Measurements from ENCODE around the gene STK17A. TPM values are rescaled to one million over a fixed set of nuclear protein-coding genes. Genes with fewer than 3 reads are reported as not detected.

Gene STK17A
- total RNA-seq, 1 experiment from 2014 or later: 7.1 TPM

DNA sequence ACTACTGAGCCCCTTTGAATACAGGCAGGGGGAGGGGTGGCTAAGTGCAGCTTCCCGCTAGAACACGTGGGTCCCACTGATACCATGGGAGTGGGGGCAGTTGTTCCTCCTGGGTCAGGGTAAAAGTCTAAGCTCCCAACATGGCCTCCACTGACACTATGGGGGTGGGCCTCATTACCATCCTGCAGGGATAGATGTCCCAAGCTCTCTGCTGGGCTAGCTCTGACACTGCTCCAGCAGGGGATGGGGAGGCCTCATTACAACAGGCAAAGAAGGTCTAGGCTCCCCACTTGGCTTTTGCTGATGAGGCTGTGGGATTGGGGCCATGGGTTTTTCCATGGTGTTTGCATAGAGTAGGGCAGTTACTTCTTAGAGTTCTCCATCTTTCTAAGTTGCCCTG is 51.5 kb downstream of the STK17A start:
- no peak for DNase-seq (ENCODE audit: low spot score)

DNA sequence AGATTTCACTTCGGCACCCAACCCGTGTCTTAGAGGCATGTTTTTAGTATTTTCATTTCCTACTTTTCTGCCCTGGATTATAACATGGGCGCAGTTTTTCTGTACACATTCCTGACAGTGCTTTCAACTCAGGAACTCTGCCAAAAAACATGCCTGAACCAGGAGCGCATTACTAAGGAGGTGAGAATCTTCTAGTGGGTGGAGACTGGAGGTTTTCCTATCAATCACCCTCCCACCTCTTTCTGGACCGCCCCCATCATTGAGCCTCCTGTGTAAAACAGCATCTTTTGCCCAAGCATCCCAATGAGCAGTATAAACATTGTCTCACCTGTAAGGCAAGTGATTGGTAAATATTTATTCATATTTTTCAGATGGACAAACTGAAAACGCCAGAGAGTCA is 53.2 kb downstream of the STK17A start:
- DNase-seq (ENCODE audit: low spot score): no peak

- no peak for DNase-seq (ENCODE audit: low spot score)
Measured at GRCh38 chr7:43637114-43637806, 54.4 kb downstream of the STK17A start.

GRCh38 chr7:43639858-43640491 is 57.1 kb downstream of the STK17A start:
- peak; percentile 64 for DNase-seq (ENCODE audit: low spot score)

DNA sequence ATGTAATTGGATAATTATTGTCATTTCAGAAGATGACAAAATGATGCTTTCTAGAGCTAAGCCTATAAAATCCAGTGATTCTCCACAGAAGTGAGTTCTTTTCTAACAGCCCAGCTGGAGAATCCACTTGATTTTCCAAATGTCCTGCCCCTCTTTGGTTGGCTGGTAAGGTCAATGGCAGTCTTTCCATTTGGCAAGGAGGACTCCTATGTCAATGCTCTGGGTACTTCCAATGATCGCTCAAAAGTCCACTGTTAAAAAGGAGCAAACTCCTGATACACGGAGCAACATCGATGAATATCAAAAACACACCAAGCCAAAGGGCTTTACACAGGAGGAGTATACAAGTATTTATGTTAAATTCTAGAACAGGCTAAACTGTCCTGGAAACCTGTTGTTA is 57.8 kb downstream of the STK17A start:
- DNase-seq (ENCODE audit: low spot score): no peak

- DNase-seq (ENCODE audit: low spot score): no peak
Measured at GRCh38 chr7:43642897-43643630, 60.2 kb downstream of the STK17A start.

DNA sequence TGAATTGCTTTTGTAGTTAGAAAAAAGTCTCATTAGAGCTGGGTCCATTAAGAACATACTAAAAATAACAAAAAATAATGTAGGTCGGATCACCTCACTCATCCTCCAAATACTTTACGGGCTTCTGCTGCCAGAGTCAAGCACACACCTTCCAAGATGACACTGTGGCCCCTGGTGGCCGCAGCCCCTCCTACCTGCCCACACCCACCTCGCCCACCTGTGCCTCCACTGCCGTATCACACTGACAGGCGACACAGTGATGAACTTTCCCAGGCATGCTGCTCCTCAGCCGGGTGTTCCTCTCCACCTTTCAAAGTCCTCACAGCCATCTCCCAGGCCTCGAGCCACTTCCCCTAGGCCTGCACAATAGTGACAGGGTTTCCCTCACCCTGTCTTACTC is 60.9 kb downstream of the STK17A start:
- no peak for DNase-seq (ENCODE audit: low spot score)

- no peak for DNase-seq (ENCODE audit: low spot score)
Measured at GRCh38 chr7:43645699-43646226, 62.9 kb downstream of the STK17A start.

DNA sequence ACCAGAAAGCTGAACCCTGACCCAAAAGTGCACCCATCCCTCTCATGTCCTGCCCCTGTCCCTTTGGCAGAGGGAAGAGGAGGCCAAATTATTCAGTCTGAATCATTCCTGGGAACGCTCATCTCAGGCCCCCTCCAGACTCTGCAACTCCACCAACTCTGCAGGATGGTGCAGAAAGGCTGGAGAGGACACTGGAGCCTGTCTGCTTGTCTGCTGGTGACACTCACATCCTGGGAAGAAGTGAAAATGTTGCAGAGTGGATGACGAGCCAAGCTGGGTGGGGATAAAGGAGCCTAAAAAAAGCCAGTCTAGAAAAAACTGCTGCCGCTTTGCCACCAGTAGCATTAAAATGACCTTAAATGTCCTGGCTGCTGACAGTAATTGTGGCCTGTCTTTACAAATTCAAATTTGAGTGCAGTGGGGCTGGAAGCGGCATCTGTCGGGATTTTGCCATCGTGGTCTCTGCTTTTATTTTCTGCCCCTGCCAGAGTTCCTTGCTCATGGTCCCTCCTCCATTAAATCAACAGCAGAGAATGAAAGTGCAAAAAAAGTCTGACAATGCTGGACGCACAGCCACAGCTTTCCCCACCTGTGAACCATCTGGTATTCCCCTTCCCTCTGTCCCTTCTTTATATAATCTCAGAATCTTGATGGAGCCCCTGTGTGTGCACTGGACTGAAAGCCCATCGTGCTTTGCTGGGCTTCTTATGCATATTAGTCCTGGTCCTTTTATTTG is 63.9 kb downstream of the STK17A start:
- DNase-seq (ENCODE audit: low spot score): no peak

DNA sequence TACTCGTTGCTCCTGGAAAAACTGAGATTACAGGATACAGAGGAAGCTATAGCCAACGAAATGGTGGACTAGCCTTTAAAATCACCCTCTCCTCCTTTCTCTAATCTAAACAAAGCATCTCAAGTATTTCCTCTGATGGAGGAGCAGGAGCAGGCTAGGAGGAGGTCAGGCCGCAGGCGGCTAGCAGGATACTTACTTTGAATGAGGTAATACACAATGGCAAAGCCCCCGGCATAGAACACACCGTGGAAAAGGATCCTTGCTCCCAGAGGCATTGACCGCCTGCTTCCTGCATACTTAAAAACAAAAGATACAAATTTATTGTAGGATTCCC is 64.4 kb downstream of the STK17A start:
- no peak for DNase-seq (ENCODE audit: low spot score)

- DNase-seq (ENCODE audit: low spot score): peak; percentile 94
Measured at GRCh38 chr7:43647673-43648472, 65.0 kb downstream of the STK17A start.

DNA sequence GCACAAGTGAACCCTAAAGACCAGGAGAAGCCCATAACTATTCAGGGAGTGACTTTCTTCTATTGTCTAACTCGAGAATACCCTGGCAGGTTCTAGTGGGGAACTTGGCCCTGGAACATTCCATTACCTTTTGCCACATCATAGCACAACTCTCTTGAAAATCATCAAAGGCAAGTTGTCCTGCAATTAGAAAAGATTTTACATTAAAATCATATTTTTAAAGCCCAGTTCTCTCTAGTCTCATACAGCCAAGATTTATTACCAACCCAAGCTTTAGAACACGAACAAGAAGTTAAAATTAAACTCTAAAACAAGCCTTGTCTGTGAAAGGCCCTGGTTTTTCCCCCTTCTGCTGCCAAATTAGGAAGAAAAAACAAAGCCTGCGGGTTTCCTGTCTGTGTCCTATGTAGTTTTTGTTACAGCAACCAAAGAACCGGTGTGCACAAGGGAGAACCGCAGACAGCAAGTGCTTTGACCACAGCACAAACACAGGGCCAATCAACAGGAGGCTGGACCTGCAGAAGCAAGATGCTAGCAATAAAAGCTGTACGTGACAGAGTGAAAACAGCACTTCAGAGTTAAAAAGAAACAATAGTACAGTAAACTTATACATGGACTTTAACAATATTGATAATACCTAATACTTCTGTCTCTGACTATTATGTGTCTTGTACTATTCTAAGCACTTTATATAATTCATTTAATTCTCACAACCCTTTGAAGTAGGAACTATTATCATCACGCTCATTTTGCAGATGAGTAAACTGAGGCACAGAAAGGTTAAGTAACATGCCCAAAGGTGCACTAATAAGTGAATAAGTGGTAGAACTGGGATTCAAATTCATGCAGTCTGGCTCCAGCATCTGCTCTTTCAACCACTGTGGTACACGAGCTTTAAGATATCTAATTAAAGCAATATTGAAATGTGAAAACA is 65.8 kb downstream of the STK17A start:
- no peak for DNase-seq (ENCODE audit: low spot score)

GRCh38 chr7:43649755-43650274 is 66.9 kb downstream of the STK17A start:
- DNase-seq (ENCODE audit: low spot score): peak; percentile 46

- DNase-seq (ENCODE audit: low spot score): peak; percentile 44
Measured at GRCh38 chr7:43650457-43651052, 67.6 kb downstream of the STK17A start.

- no peak for DNase-seq (ENCODE audit: low spot score)
Measured at GRCh38 chr7:43652364-43652763, 69.5 kb downstream of the STK17A start.

DNA sequence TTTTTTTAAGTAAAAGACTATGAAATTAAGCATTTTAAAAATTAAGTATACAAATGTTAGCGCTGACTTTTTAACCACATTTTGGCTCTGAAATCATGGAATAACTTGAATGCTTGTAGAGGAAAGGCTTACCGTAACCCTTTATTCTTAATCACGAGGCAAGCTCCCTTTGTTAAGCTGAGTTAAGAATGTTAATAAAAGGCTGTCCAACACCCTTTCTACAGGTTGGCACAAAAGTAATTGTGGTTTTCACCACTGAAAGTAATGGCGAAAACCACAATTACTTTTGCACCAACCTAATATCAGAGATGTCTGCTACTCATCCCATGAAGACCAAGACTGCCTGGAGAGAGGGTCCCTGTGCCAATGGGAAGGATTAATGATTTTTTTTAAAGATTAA is 70.6 kb downstream of the STK17A start:
- no peak for DNase-seq (ENCODE audit: low spot score)

DNA sequence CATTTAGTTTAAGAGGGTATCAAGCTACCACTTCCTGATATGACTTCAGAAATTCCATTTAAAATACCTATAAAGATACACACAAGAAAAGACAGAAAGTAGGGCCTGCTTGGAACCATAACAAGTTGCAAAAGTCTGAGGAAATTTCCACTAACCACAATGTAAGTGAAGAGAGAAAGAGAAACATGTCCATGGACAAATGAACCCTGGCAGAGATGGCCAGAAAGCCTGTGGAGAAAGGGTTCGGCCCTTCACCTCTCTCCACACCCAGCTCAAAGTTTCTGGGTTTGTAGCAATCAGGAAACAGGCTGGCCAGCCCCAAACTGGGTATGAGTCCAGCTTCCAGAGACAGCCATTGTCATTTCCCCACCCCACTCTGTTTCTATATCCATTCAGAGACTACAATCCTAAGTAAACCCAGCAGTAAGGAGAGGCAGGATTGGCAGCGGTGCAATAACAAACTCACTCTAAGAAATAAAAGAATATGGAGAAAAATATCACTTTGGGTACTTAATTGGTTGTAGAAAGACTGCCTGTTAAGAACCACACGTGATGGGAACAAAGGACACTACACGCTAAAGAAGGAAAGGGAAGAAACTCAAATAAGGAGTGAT is 71.1 kb downstream of the STK17A start:
- no peak for DNase-seq (ENCODE audit: low spot score)

- DNase-seq (ENCODE audit: low spot score): no peak
Measured at GRCh38 chr7:43655584-43655983, 72.7 kb downstream of the STK17A start.

GRCh38 chr7:43656997-43657396 is 74.1 kb downstream of the STK17A start:
- no peak for DNase-seq (ENCODE audit: low spot score)

Measured in HT-29 (cell line).